ENCODE results near the gene HECW1.

The HECW1 gene

DNA sequence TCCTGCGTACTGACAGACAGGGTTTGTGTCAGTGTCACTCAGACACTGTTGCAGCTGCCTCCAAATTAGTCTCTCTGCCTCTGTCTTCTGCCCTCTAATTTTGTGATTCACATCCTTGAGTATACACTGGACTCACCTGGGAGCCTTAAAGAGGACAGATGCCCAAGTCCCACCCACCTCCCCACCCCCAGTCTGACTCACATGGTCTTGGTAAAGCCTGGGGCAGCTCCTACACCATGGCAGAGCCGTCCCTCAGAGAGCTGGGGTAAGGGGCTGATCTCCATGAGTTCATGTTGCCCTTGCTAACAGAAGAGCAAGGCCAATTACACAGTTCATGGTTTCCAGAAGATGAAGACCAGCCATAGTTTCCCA is 272.8 kb downstream of the HECW1 start:
- no peak for DNase-seq

GRCh38 chr7:43385856-43386255 is 273.4 kb downstream of the HECW1 start:
- no peak for DNase-seq

- DNase-seq = no peak
Observed at GRCh38 chr7:43387932-43388331, 275.5 kb downstream of the HECW1 start.

GRCh38 chr7:43390576-43390975 is 278.1 kb downstream of the HECW1 start:
- DNase-seq = no peak

DNA sequence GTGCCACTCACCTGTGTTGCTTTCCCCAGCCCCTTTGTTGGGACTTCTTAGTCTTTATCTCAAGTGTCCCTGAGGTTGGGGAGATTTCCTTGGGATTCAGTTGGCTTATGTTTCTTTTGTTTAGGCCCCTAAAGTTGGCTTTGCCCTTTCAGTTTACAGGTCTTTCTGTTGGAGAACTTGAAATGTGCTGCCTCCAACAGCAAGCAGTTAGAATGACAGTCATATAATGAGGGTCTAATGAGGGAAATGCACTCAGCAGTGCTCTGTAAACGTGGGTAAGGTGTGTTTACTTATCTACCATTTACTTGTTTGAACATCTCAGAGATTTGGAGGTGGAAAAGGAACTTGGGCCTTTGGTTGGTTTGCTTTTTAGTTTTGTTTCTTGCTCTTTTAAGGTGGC is 279.1 kb downstream of the HECW1 start:
- no peak for DNase-seq

- DNase-seq = no peak
Observed at GRCh38 chr7:43392638-43393330, 280.3 kb downstream of the HECW1 start.

GRCh38 chr7:43394441-43395130 is 282.1 kb downstream of the HECW1 start:
- DNase-seq = no peak

- no peak for DNase-seq
Observed at GRCh38 chr7:43395351-43395750, 282.9 kb downstream of the HECW1 start.

DNA sequence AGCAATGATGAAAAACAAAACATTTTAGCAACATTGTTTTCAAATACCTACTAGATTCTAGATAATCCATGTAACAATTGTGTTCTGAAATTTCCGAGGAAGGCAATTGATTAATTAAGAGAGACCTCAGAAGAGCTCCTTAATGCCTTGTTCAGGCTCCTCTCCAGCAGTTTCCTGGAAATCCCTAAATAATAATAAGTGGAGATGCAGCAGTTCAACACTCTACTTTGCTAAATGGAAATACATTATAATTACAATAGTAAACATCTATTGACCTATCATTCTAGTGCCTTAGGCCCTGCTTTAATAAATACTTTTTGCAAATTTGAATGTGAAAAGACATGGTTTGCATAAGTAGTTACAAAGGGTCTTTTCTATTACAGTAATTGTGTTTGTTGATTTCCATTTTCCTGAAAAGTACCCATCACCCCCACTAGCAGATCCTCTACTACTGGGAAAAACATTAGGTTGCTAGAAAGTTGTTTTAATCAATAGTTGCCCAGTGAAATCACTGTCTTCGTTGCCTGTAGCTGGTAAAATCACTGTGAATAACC is 283.8 kb downstream of the HECW1 start:
- no peak for DNase-seq

GRCh38 chr7:43398831-43399230 is 286.4 kb downstream of the HECW1 start:
- no peak for DNase-seq

- no peak for DNase-seq
Observed at GRCh38 chr7:43405948-43406347, 293.5 kb downstream of the HECW1 start.

DNA sequence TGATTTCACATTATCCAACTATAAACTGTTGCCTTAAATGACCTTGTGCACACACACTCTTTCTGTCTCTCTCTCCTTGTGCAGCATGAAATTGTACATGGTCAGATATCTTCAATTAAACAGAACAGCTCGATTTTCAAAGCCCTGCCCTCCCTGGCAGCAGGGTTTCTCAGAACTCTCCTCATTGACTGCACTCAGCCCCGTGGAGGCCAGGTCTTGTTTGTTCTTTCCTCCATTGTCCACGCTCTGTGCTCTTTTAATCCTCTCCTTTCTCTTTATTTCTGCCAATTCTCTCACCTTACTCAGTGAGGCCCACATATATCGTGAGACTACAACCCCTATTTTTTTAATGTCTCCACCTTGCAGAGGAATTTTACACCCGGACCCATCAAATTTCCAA is 294.5 kb downstream of the HECW1 start:
- DNase-seq = no peak

GRCh38 chr7:43408981-43409380 is 296.5 kb downstream of the HECW1 start:
- no peak for DNase-seq

DNA sequence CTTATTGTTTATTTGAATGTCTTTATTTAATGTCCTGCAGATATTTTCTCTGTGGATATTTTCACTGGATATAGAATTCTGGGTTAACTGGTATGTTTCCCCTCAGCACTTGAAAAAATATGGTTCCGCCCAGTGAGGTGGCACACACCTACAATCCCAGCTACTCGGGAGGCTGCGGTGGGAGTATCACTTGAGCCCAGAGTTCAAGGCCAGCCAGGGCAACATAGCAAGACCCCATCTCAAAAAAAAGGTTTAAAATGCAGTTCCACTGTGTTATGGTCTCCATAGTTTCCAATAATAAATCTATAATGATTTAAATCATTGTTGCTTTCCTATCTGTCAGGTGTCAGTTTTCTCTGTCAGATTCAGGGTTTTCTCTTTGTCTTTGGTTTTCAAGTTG is 305.0 kb downstream of the HECW1 start:
- no peak for DNase-seq

- DNase-seq = no peak
Observed at GRCh38 chr7:43430411-43430810, 318.0 kb downstream of the HECW1 start.

DNA sequence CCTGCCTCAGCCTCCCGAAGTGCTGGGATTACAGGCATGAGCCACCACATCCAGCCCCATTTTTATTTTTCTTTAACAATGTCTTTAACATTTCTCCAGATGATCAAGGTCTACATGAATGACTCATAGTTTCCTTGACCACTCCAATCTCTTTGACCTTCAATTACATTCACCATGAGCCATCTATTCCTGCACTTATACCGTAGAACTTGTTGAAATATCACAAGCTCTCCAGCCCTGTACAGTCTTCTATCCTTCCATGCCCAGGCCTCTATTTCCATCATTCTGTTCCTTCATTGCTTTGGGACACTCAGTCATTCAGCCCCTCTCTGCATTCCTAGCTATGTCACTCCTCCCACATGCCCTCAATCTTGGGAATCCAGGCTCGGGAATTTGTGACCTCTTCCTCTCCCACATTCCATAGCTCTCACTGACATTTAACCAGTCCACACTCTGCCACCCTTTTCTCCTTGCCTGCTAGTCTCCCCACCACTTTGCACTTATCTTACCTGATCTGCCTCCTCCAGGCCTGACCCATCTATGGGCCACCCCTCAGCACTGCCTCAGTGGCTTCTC is 318.7 kb downstream of the HECW1 start:
- DNase-seq = no peak

- no peak for DNase-seq
Observed at GRCh38 chr7:43433639-43434038, 321.2 kb downstream of the HECW1 start.

- no peak for DNase-seq
Observed at GRCh38 chr7:43437001-43437400, 324.6 kb downstream of the HECW1 start.

- DNase-seq = no peak
Observed at GRCh38 chr7:43438897-43439479, 326.5 kb downstream of the HECW1 start.

DNA sequence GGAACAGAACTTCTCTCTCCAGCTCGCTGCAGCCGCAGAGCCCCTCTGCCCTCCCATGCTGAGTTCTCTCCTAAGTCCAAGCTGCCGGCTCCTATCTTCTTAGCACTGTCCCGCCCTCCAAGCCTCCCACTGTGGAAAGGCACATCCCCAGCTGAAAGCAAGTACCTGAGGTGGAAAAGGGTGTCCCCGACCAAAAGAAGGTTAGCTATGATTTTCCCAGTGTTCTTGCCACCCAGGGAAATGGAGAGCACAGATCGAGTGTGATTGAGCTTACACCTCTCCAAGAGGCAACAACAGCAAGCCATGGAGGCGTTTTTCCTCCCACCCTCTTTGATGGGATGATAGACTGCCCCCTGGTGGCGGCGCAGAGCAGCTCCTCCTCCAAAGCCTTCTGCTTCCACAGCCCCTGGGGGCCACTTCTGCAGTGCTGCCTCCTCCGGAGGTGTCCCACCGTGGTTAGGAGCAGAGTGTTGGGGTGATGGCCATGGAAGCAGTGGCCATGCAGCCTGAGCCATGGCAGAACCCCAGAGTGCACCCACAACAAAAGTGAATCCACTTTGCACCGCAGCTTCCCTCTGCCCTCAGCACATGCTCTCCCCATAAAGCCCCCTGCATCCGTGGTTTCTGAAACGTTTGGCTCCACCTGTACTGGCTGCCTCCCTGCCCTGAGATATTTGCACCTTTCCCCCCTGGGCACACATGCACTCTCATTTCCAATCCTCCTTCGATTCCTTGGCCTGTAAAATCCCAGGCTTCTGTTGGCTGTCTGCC is 327.4 kb downstream of the HECW1 start:
- DNase-seq = no peak

DNA sequence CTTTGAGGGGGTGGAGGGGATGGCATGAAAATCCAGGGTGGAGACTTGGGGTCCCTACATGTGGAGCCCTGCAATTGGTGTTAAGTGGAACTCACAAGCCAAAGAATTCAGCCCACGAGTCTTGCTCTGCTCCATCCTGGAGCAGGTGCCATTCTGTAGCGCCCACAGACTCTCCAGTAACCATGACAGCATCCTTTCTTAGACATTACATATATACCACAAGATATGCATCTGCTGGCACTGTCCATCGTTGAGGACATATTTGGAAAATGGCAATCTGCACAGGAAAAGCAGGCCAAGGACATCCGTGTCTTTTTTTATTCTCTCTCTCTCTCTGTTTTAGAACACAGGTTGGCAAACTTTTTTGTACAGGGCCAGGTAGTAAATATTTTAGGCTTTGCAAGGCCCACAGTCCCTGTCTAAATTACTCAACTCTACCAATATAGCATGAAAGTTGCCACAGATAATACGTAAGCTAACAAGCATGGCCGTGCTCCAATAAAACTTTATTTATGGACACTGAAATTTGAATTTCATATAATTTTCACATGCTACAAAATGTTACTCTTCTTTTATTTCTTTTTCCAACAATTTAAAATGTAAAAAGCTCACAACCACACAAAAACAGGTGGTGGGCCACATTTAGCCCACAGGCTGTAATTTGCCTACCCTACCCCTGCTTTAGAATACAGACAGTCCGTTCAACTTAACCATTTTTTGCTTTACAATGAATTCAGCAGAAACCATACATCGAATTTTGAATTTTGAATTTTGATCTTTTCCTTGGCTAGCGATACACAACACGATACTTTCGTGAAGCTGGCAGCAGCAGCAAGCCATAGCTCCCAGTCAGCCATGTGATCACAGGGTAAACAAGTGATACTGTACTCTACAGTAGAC is 329.0 kb downstream of the HECW1 start:
- DNase-seq = no peak

GRCh38 chr7:43443381-43443780 is 330.9 kb downstream of the HECW1 start:
- no peak for DNase-seq

Data from DMS 273 treated with DMSO at 0.1 percent for 48 hours (cell line).